SU-DHL-6 (cell line): ENCODE measurements around the gene NOSIP.

ENCODE experiments used
- CTCF ChIP-seq: fragments of 200-600 bp; sonication (generic); IDR thresholded peaks from one replicate; pipeline ENCODE4 v1.5.1; 2017; ENCODE audit warnings: antibody characterized with exemption, mild to moderate bottlenecking, low read length, moderate library complexity; ENCODE audit not compliant: insufficient read depth, poor library complexity, severe bottlenecking
- EZH2phosphoT487 ChIP-seq: fragments of 200-600 bp; sonication (generic), shearing (Covaris generic); conservative IDR thresholded peaks from 2 replicates; pipeline ENCODE4 v1.6.1; 2018; ENCODE audit warnings: mild to moderate bottlenecking, antibody characterized with exemption, low read length, moderate library complexity, mixed read lengths

- TF ChIP-seq CTCF (no peak), EZH2phosphoT487 (no peak)
These were observed 17.3 kb upstream of the NOSIP start for GRCh38 chr19:49597703-49597974.
